ENCODE data around the gene ABCC5. TPM values are rescaled to one million over a fixed set of nuclear protein-coding genes. Genes with fewer than 3 reads are reported as not detected.
"Not testable (repeated sequence)": the region's sequence is repeated elsewhere in the genome, so short reads cannot be mapped to it uniquely, and the experiment has no call there.

The ABCC5 gene
- total RNA-seq, 2 donors from 2014 or later: 20.8 to 26.2 TPM

- ATAC-seq (ENCODE audit: insufficient number of reproducible peaks, low FRiP score, low read depth) (no peak), DNase-seq (ENCODE audit: low spot score) (no peak)
- Histone ChIP-seq H3K4me3 (peak overlapping the region; percentile 82), H3K4me1 (ENCODE audit: control insufficient read depth in 1 of 2, low read depth in 2 of 2) (peaks cover 14 to 21% of the 10 kb centered on the region in 2 donors), H3K36me3 (no peaks in the 10 kb centered on the region), H3K9me3 (no peaks in the 10 kb centered on the region), H3K27me3 (replicated peaks; ENCODE audit: insufficient read depth) (no peaks in the 10 kb centered on the region), H3K27ac (no peak overlapping the region)
- no peak for TF ChIP-seq CTCF (IDR thresholded peaks at IDR 0.05)
Observed at GRCh38 chr3:183883291-183884096, 134.2 kb downstream of the ABCC5 start.

- no peak overlapping the region for H3K4me3 ChIP-seq
- DNase-seq (ENCODE audit: low spot score) (no peak), ATAC-seq (ENCODE audit: insufficient number of reproducible peaks, low FRiP score, low read depth) (no peak)
- TF ChIP-seq CTCF (IDR thresholded peaks at IDR 0.05): no peak
- no peaks in the 10 kb centered on the region for H3K36me3 ChIP-seq
- no peak overlapping the region for H3K27ac ChIP-seq
- peaks cover 14 to 16% of the 10 kb centered on the region in 2 donors for H3K4me1 ChIP-seq (ENCODE audit: control insufficient read depth in 1 of 2, low read depth in 2 of 2)
- H3K27me3 ChIP-seq (replicated peaks; ENCODE audit: insufficient read depth): no peaks in the 10 kb centered on the region
- no peaks in the 10 kb centered on the region for H3K9me3 ChIP-seq
Observed at GRCh38 chr3:183880121-183880520, 137.6 kb downstream of the ABCC5 start.

GRCh38 chr3:183879243-183879642 is 138.4 kb downstream of the ABCC5 start:
- DNase-seq (ENCODE audit: low spot score) (no peak), ATAC-seq (ENCODE audit: insufficient number of reproducible peaks, low FRiP score, low read depth) (no peak)
- Histone ChIP-seq H3K36me3 (no peaks in the 10 kb centered on the region), H3K9me3 (no peaks in the 10 kb centered on the region), H3K27me3 (replicated peaks; ENCODE audit: insufficient read depth) (no peaks in the 10 kb centered on the region), H3K4me3 (no peak overlapping the region), H3K27ac (no peak overlapping the region), H3K4me1 (ENCODE audit: control insufficient read depth in 1 of 2, low read depth in 2 of 2) (peaks cover 15 to 17% of the 10 kb centered on the region in 2 donors)
- TF ChIP-seq CTCF (IDR thresholded peaks at IDR 0.05): no peak

GRCh38 chr3:183878071-183878470 is 139.6 kb downstream of the ABCC5 start:
- no peak for DNase-seq (ENCODE audit: low spot score)
- Histone ChIP-seq H3K27ac (no peak overlapping the region), H3K4me3 (no peak overlapping the region), H3K9me3 (no peaks in the 10 kb centered on the region), H3K27me3 (replicated peaks; ENCODE audit: insufficient read depth) (no peaks in the 10 kb centered on the region), H3K4me1 (ENCODE audit: control insufficient read depth in 1 of 2, low read depth in 2 of 2) (peaks cover 7 to 11% of the 10 kb centered on the region in 2 donors), H3K36me3 (no peaks in the 10 kb centered on the region)
- ATAC-seq (ENCODE audit: insufficient number of reproducible peaks, low FRiP score, low read depth): no peak
- TF ChIP-seq CTCF (IDR thresholded peaks at IDR 0.05): no peak

- not testable (repeated sequence) for H3K9me3 ChIP-seq; DNase-seq (ENCODE audit: low spot score); ATAC-seq (ENCODE audit: insufficient number of reproducible peaks, low FRiP score, low read depth); H3K27ac ChIP-seq; H3K36me3 ChIP-seq; H3K4me1 ChIP-seq (ENCODE audit: control insufficient read depth in 1 of 2, low read depth in 2 of 2); H3K4me3 ChIP-seq; H3K27me3 ChIP-seq (replicated peaks; ENCODE audit: insufficient read depth)
Observed at GRCh38 chr3:183877227-183877626, 140.5 kb downstream of the ABCC5 start.
